Right lobe of liver (tissue), 4 donors: ENCODE data around the gene RECK.

ENCODE experiments used
- POLR2A ChIP-seq: fragments of 450-650 bp; IDR thresholded peaks from one replicate; pipeline ENCODE4 v1.6.1; 2017; ENCODE audit warnings: antibody characterized with exemption, mild to moderate bottlenecking
- TF ChIP-seq, protein P1 (sequence below), 4 donors: fragments of 200-600 bp in 3 of 4; fragments of 450-650 bp in 1 of 4; IDR thresholded peaks; one replicate each; pipeline versions ENCODE4 v1.5.1 to v1.8.0; 2016 to 2022; ENCODE audit warnings: antibody characterized with exemption in 4 of 4, mild to moderate bottlenecking in 2 of 4
- donor health status: DM: no; HTN: no; CAD: no.
- donor health status: DM: no; HTN: no; CAD: no.
- donor health status: DM: no; HTN: yes; CAD: no.

DNA sequence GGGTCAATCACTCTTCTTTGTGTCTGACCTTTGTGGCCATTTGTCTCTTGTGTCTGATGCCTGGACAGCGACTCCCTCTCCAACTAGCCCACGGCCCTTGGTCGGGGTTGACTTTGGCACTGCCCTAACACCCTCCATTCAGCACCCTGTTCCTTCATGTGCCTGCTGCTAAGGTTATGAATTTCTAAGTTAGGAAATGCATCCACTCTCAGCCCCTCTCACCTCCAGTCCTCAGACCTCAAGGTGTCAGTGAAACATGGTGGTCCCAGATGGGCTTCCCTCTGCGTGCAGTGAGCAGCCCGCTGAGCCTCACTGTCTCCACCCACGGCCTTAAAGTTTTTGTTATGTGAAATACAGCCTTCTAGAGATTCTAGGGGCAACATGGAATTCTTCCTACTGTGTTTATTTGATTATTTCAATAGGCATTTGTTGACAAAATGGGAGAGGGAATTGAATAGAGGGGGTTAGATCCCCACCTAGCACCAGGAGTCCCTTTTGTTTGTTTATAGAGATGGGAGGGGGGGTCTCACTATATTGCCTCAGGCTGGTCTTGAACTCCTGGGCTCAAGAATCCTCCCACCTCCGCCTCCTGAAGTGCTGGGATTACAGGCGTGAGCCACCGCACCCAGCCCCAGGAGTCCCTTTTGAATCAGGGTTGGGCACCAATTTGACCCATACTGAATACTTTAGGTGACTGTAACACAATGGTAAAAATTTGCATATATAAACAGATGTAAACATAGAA is 98.2 kb downstream of the RECK start:
- TF ChIP-seq, protein P1, sequence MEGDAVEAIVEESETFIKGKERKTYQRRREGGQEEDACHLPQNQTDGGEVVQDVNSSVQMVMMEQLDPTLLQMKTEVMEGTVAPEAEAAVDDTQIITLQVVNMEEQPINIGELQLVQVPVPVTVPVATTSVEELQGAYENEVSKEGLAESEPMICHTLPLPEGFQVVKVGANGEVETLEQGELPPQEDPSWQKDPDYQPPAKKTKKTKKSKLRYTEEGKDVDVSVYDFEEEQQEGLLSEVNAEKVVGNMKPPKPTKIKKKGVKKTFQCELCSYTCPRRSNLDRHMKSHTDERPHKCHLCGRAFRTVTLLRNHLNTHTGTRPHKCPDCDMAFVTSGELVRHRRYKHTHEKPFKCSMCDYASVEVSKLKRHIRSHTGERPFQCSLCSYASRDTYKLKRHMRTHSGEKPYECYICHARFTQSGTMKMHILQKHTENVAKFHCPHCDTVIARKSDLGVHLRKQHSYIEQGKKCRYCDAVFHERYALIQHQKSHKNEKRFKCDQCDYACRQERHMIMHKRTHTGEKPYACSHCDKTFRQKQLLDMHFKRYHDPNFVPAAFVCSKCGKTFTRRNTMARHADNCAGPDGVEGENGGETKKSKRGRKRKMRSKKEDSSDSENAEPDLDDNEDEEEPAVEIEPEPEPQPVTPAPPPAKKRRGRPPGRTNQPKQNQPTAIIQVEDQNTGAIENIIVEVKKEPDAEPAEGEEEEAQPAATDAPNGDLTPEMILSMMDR (IDR thresholded peaks at IDR 0.05), result no peak
- TF ChIP-seq POLR2A, result no peak
